HepG2 (cell line): ENCODE measurements around the gene C16orf89. TPM values are rescaled to one million over a fixed set of nuclear protein-coding genes. Genes with fewer than 3 reads are reported as not detected.
"Not testable (repeated sequence)": the region's sequence is repeated elsewhere in the genome, so short reads cannot be mapped to it uniquely, and the experiment has no call there.

Source experiments
- ATAC-seq: fragments of 200-7000 bp; cut with Tn5 transposase; 3 replicates; pipeline ENCODE4 v1.9.1; 2020; ENCODE audit warnings: mild to moderate bottlenecking, moderate library complexity
- BruUV-seq: library from RNA; stranded (reverse); fragments of 400-500 nt; replicated peaks from 2 replicates; lab custom pipeline; 2021; lab: Mats Ljungman, UMichigan
- CTCF ChIA-PET: fragments of 300-600 bp; formaldehyde crosslinking; extraction: SDS; loops from one replicate; lab custom pipeline; 2021; ENCODE audit warnings: low total read pairs, inconsistent platforms, low intra/inter-chr PET ratio; lab: Yijun Ruan, JAX
- POLR2A ChIA-PET: fragments of 350-600 bp; sonication (Branson Sonifier 250); formaldehyde crosslinking; loops from one replicate; lab custom pipeline; 2020; ENCODE audit warnings: antibody characterized with exemption, inconsistent platforms; lab: Yijun Ruan, JAX
- DNase-seq: peaks from one replicate; pipeline ENCODE4 v3.0.0-alpha.2; 2015; ENCODE audit warnings: low spot score
- FAIRE-seq: peaks from 3 replicates; lab custom pipeline; 2011; peaks lifted over from hg19 to GRCh38; lab: Jason Lieb, UNC
- H2AFZ ChIP-seq: one replicate; pipeline ENCODE4 v1.6.1; 2011; ENCODE audit warnings: low read length, inconsistent platforms
- H3K27ac ChIP-seq: fragments of 300-600 bp; 3 replicates; pipeline ENCODE4 v1.8.0; 2011; ENCODE audit warnings: mixed run types, mild to moderate bottlenecking, mixed read lengths, low read length, inconsistent platforms; ENCODE audit not compliant: insufficient read depth; ENCODE audit errors: extremely low read length
- H3K27me3 ChIP-seq, 2 experiments: fragments of 200-600 bp in 1 of 2; 2 replicates in 1 of 2; 3 replicates in 1 of 2; pipeline versions ENCODE4 v1.6.0 to v1.8.0; 2011; ENCODE audit warnings: low read length in 2 of 2, mild to moderate bottlenecking in 2 of 2, moderate library complexity in 2 of 2, inconsistent platforms in 1 of 2; ENCODE audit not compliant: insufficient read depth in 2 of 2, control insufficient read depth in 1 of 2
- H3K36me3 ChIP-seq, 2 experiments: fragments of 200-600 bp in 1 of 2; replicated peaks in 1 of 2; 2 replicates in 1 of 2; 3 replicates in 1 of 2; pipeline versions ENCODE4 v1.5.1 to v1.8.0; 2011; ENCODE audit warnings: low read length in 2 of 2, inconsistent platforms in 1 of 2; ENCODE audit not compliant: insufficient read depth in 2 of 2, control insufficient read depth in 1 of 2
- H3K4me1 ChIP-seq: 2 replicates; pipeline ENCODE4 v1.5.1; 2012; ENCODE audit warnings: low read length, inconsistent platforms; ENCODE audit not compliant: insufficient read depth
- H3K4me2 ChIP-seq: 2 replicates; pipeline ENCODE4 v1.6.0; 2011; ENCODE audit warnings: low read depth, low read length, inconsistent platforms
- H3K4me3 ChIP-seq, 3 experiments: fragments of 200-600 bp in 1 of 3; sonication (generic), shearing (Covaris generic) in 1 of 3; replicated peaks in 1 of 3; 2 replicates each; pipeline ENCODE4 v1.5.1; 2011 to 2016; ENCODE audit warnings: low read length in 3 of 3, inconsistent platforms in 2 of 3, low read depth in 2 of 3, mild to moderate bottlenecking in 2 of 3, control low read depth in 1 of 3, mixed read lengths in 1 of 3; ENCODE audit not compliant: insufficient read depth in 1 of 3
- H3K79me2 ChIP-seq: one replicate; pipeline ENCODE4 v1.6.1; 2011; ENCODE audit warnings: low read length, inconsistent platforms; ENCODE audit not compliant: insufficient read depth
- H3K9ac ChIP-seq: 2 replicates; pipeline ENCODE4 v1.6.0; 2011; ENCODE audit warnings: mild to moderate bottlenecking, low read depth, low read length, inconsistent platforms; ENCODE audit not compliant: insufficient read depth
- H3K9me3 ChIP-seq: 2 replicates; pipeline ENCODE4 v1.5.1; 2012; ENCODE audit warnings: mild to moderate bottlenecking, low read length
- H4K20me1 ChIP-seq: 2 replicates; pipeline ENCODE4 v1.6.0; 2011; ENCODE audit warnings: inconsistent platforms, mild to moderate bottlenecking, low read length, moderate library complexity; ENCODE audit not compliant: insufficient read depth
- CTCF ChIP-seq: sonication (generic); formaldehyde crosslinking; IDR thresholded peaks from 2 replicates; pipeline ENCODE4 v1.5.0; 2020; ENCODE audit warnings: mild to moderate bottlenecking, missing genetic modification reagents, moderate library complexity
- FOSL2 ChIP-seq: sonication (generic); formaldehyde crosslinking; IDR thresholded peaks from 2 replicates; pipeline ENCODE4 v1.4.0; 2020; ENCODE audit warnings: missing genetic modification reagents
- IKZF5 ChIP-seq: IDR thresholded peaks from 2 replicates; pipeline ENCODE4 v1.6.1; 2018; ENCODE audit warnings: missing genetic modification reagents, mild to moderate bottlenecking, missing compliant biosample characterization
- PHF8 ChIP-seq: sonication (generic); formaldehyde crosslinking; IDR thresholded peaks from 2 replicates; pipeline ENCODE4 v1.5.0; 2020; ENCODE audit warnings: missing genetic modification reagents
- POLR2A ChIP-seq, 2 experiments: IDR thresholded peaks; 2 replicates each; pipeline ENCODE4 v1.6.1; 2011; ENCODE audit warnings: low read depth in 2 of 2, low read length in 2 of 2, mild to moderate bottlenecking in 1 of 2, moderate library complexity in 1 of 2; ENCODE audit not compliant: insufficient read depth in 1 of 2
- RAD21 ChIP-seq: fragments of 450-650 bp; formaldehyde crosslinking; IDR thresholded peaks from 2 replicates; pipeline ENCODE4 v1.5.0; 2020; ENCODE audit warnings: mild to moderate bottlenecking
- SMC3 ChIP-seq: IDR thresholded peaks from 2 replicates; pipeline ENCODE4 v1.6.1; 2011; ENCODE audit warnings: low read length, improper control_type of control experiment
- SNAPC4 ChIP-seq: sonication (generic); formaldehyde crosslinking; IDR thresholded peaks from 2 replicates; pipeline ENCODE4 v1.4.0; 2020; ENCODE audit warnings: mild to moderate bottlenecking, missing genetic modification reagents
- STAG1 ChIP-seq: sonication (generic); formaldehyde crosslinking; IDR thresholded peaks from 2 replicates; pipeline ENCODE4 v1.4.0; 2020; ENCODE audit warnings: missing genetic modification reagents
- TSC22D2 ChIP-seq: sonication (generic); formaldehyde crosslinking; IDR thresholded peaks from 2 replicates; pipeline ENCODE4 v1.5.1; 2020; ENCODE audit warnings: missing genetic modification reagents, mild to moderate bottlenecking, borderline replicate concordance
- WGBS: methylation state at CpG from one replicate; pipeline ENCODE4 v1.1.6; 2017; ENCODE audit warnings: low lambda C conversion rate; 5-methylcytosine and 5-hydroxymethylcytosine counted together
- in situ Hi-C: cut with HindIII; loops from 2 replicates; pipeline ENCODE4 v1.10.0; 2017; ENCODE audit warnings: low pct_unique_long_range_greater_than_20kb; ENCODE audit not compliant: extremely low pct_ligation_motif_present
- intact Hi-C: fragments of 100-400 bp; cut with micrococcal nuclease; formaldehyde crosslinking; loops from one replicate; pipeline ENCODE4 v1.10.0; 2022; ENCODE audit not compliant: unreplicated experiment
- polyA plus RNA-seq, 8 experiments: library from polyadenylated mRNA; depleted of rRNA in 3 of 8; stranded (reverse) in 7 of 8; unstranded in 1 of 8; fragments of >200 nt; fragmentation: Illumina TruSeq in 4 of 8; extraction: Trizol in 4 of 8; gene quantifications; 2 replicates each; pipeline versions ENCODE4 v1.2.1 to v1.2.3, GENCODE V29; 2011 to 2016; ENCODE audit warnings: low read depth in 4 of 8, missing spikeins in 1 of 8, mixed read lengths in 1 of 8; ENCODE audit not compliant: insufficient read depth in 1 of 8
- total RNA-seq, 5 experiments: library from RNA; depleted of rRNA; stranded (reverse); fragments of >200 nt; fragmentation: Illumina TruSeq; extraction: Trizol; gene quantifications; 2 replicates each; pipeline ENCODE4 v1.2.3, GENCODE V29; 2016; ENCODE audit warnings: low read depth in 1 of 5

C16orf89 gene
- total and polyA plus RNA-seq, 2 of the 13 experiments (the other 11 are each of a cell fraction or from before 2014, with no cell fraction given) = 1.9 to 3.4 TPM

GRCh38 chr16:5085716-5086115, 20.0 kb upstream of the C16orf89 start:
- H3K9me3 ChIP-seq, ATAC-seq, intact Hi-C loops, FAIRE-seq, H3K4me1 ChIP-seq, H3K79me2 ChIP-seq, H3K9ac ChIP-seq, BruUV-seq, H3K27me3 ChIP-seq, in situ Hi-C loops, H2AFZ ChIP-seq, DNase-seq, H3K4me2 ChIP-seq, CTCF ChIA-PET, H3K4me3 ChIP-seq, H3K27ac ChIP-seq, H4K20me1 ChIP-seq: not testable (repeated sequence)
- H3K36me3 ChIP-seq = peaks cover 22 to 41% of the 10 kb centered on the region in 2 experiments; a peak in 4 of 5 replicates
- WGBS = 92% methylated on average over 11 of the region's 11 CpGs
- POLR2A ChIA-PET = interaction anchor here (0.6 kb wide), 1 partner anchor 53 kb away, joined by 3 read pairs; no protein-coding TSS in a partner anchor

DNA sequence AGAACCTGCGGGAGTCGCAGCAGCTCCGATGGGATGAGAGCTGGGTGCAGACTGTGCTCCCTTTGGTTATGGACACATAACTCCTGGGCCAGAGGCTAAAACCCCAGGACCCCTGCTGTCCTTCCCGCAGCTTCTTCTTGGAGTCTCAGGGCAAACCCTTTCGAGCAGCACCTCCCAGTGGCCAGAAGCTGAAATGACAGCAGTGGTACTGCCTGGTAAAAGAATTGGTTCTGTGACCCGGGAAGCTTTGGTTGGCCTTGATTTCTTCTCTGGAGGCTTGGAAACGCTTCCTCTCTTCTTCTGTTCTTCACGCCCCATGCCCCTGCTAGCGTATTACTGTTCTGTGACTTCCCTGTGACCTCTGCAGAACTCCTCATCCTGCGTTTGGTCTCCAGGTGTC, 19.0 kb upstream of the C16orf89 start:
- H4K20me1 ChIP-seq, FAIRE-seq, H3K27ac ChIP-seq, H3K9ac ChIP-seq, H2AFZ ChIP-seq, ATAC-seq, H3K4me1 ChIP-seq, H3K4me2 ChIP-seq, BruUV-seq, intact Hi-C loops, H3K79me2 ChIP-seq, H3K9me3 ChIP-seq, H3K27me3 ChIP-seq, H3K4me3 ChIP-seq, in situ Hi-C loops: not testable (repeated sequence)
- CTCF ChIA-PET = interaction anchor here (0.5 to 1.2 kb wide), 2 partner anchors 29 to 128 kb away, joined by 3 to 5 read pairs; no protein-coding TSS in a partner anchor
- POLR2A ChIA-PET = interaction anchor here (0.7 to 1.2 kb wide), 4 partner anchors 13 to 127 kb away, joined by 3 to 7 read pairs (median 3); partner anchors contain the start of genes ALG1, EEF2KMT and SEC14L5
- 58% methylated on average over 7 of the region's 10 CpGs for WGBS
- DNase-seq = peak; percentile 72
- peaks cover 23 to 41% of the 10 kb centered on the region in 2 experiments; a peak in 4 of 5 replicates for H3K36me3 ChIP-seq
- TF ChIP-seq TSC22D2 = peak; percentile 46; the same call in 1 of the 2 replicates
- TF ChIP-seq STAG1 (CRISPR knock-in tag) = peak; percentile 88
- 0 out of 2 replicates have a peak, but pooled peaks have one; percentile 25 for TF ChIP-seq PHF8 (CRISPR knock-in tag)
- 0 out of 4 replicates have a peak, but pooled peaks of 1 of the 2 experiments have one; percentile 16 for TF ChIP-seq POLR2A (IDR thresholded peaks at IDR 0.05; ENCODE audit: insufficient read depth in 1 of 2, low read depth in 2 of 2, low read length in 2 of 2)
- TF ChIP-seq RAD21 = peak; percentile 76
- 0 out of 2 replicates have a peak, but pooled peaks have one; percentile 14 for TF ChIP-seq FOSL2 (CRISPR knock-in tag)
- peak; percentile 85 for TF ChIP-seq CTCF (CRISPR knock-in tag)
- TF ChIP-seq IKZF5 (CRISPR knock-in tag) = peak; percentile 21; the same call in 1 of the 2 replicates
- TF ChIP-seq SNAPC4 = 0 out of 2 replicates have a peak, but pooled peaks have one; percentile 35
- peak; percentile 66 for TF ChIP-seq SMC3
